Measurements from ENCODE around the gene SLC52A3.
"Not testable (repeated sequence)": the region's sequence is repeated elsewhere in the genome, so short reads cannot be mapped to it uniquely, and the experiment has no call there.

SLC52A3 gene

GRCh38 chr20:725491-725890, 42.8 kb downstream of the SLC52A3 start:
- no peak for DNase-seq

DNA sequence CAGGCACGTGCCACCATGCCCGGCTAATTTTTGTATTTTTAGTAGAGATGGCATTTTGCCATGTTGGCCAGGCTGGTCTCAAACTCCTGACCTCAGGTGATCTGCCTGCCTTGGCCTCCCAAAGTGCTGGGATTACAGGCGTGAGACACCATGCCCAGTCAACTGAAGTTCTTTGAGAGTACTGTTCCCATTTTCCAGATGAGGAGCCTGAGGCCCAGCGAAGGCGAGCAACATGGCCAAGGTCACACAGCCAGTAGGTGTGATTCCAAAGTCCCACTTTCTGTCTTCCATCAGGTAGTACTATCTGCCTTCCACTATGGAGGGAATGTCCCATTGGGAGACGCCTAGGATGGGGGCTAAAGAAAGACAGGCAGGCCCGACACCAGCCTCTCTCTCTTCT, 43.5 kb downstream of the SLC52A3 start:
- DNase-seq: not testable (repeated sequence)

- no peak for DNase-seq
Measured at GRCh38 chr20:723756-724155, 44.5 kb downstream of the SLC52A3 start.

- DNase-seq: no peak
Measured at GRCh38 chr20:722822-723644, 45.3 kb downstream of the SLC52A3 start.

DNA sequence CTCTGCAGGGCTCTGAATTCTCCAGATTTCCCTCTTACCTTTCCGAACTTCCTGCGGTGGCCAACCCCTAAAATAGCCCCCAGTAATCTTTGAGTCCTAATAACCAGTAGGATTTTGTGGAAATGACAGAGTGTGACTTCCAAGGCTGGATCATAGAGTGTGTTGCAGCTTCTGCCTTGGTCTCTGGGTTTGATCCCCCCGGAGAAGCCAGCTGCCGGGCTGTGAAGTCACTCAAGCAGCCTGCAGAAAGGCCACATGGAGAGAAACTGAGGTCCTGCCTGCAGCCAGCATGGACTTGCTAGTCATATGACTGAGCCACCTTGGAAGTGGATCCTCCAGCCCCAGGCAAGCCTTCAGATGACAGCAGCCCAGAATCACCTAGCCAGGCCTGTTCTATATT, 46.4 kb downstream of the SLC52A3 start:
- DNase-seq: no peak

GRCh38 chr20:719816-720215, 48.5 kb downstream of the SLC52A3 start:
- DNase-seq: no peak

DNA sequence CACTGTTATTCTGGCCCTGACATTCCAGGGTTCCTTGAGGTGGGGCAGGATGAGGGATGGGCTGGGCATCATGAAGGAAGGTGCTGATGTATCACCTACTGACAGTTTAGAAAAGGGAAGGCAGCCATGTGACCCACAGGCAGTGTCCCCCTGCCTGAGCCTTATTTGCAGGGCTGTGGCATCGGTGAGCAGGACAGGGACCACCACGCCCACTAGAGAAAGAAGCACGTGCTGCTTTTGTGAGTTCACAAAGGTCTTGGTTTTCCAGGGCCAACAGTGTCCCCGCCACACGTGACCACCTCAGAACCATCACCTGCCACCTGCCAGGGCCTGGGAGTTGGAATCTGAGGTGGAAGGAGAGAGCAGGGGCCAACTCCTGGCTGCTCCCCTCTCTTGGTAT, 49.2 kb downstream of the SLC52A3 start:
- DNase-seq: no peak

DNA sequence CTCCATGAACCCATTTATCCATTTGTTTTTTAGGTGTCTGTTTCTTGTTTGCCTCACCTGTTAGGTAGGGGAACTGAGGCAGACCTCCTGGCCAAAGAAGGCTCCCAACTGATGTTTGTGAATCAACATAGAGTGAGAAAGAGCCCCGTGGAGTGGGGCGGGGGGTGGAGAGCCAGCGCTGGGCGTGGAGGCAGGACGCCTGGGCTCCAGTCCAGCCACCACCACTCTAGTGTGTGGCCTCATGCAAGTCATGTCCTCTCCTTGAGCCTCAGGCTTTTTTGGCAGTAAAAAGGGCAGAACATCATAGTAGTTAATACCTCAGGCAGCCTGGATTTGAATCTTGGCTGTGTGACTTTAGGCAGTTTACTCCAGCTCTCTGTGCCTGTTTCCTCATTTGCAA, 50.5 kb downstream of the SLC52A3 start:
- no peak for DNase-seq

DNA sequence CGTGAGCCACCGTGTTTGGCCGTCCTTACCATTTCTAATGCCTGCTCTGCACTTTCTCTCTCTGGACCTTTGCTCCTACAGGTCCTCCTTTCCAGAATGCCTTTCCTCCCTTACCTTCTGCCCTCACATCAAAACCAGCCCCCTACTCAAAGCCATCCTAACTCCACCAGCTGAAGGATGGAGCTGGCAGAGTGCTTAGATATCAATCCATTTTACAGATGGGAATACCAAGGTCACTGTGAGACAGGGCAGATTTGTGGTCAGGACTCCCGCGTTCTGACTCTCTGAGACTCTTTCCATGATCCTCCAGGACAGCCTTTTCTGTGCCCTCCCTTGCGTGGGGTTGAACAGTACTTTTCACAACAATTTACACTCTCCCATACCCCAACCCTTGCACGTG, 51.0 kb downstream of the SLC52A3 start:
- no peak for DNase-seq

- no peak for DNase-seq
Measured at GRCh38 chr20:714453-714852, 53.8 kb downstream of the SLC52A3 start.

DNA sequence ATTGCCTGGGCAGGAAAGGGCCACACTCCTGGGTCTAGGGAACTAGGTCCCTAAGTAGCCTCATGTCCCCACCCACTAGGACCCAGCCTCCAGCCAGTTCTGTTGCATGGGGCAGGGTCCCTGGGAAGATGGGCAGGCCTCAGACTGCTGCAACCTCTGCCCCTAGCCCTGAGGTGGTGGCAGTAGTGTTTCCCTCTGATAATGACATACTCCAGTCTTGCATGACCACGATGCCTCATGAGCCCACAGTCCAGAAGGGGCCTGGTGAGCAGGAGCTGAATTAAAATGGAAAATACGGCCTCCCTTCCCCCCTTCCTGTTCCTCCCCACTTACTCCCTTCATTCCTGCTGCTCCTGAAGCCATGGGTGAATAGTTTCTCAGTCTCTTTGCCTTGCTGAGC, 56.7 kb downstream of the SLC52A3 start:
- no peak for DNase-seq

GRCh38 chr20:710780-711450, 57.4 kb downstream of the SLC52A3 start:
- DNase-seq: no peak

Data from bone marrow (tissue), 2 donors.